ENCODE data around the gene RIMBP3B.
"Not testable (repeated sequence)": the region's sequence is repeated elsewhere in the genome, so short reads cannot be mapped to it uniquely, and the experiment has no call there.

DNA sequence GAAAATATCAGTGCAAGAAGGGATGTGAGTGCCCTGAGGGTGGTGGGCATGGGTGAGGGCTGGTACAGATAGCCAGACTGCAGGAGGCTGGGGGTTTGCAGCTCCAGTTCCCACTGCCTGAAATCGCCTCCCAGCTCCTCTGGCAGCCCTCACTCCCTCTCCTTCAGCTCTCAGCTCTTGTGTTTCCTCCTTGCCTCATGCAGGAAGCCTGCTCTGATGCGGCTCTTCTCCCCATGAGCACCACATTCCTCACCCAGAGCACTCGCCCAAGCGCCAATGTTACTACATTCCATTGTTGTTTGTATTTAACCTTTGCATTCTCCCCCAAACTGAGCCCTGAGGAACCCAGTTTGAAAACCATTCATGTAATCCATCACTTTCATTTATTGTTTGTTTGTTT lies 7.7 kb upstream of the RIMBP3B start:
- TF ChIP-seq, protein P1, sequence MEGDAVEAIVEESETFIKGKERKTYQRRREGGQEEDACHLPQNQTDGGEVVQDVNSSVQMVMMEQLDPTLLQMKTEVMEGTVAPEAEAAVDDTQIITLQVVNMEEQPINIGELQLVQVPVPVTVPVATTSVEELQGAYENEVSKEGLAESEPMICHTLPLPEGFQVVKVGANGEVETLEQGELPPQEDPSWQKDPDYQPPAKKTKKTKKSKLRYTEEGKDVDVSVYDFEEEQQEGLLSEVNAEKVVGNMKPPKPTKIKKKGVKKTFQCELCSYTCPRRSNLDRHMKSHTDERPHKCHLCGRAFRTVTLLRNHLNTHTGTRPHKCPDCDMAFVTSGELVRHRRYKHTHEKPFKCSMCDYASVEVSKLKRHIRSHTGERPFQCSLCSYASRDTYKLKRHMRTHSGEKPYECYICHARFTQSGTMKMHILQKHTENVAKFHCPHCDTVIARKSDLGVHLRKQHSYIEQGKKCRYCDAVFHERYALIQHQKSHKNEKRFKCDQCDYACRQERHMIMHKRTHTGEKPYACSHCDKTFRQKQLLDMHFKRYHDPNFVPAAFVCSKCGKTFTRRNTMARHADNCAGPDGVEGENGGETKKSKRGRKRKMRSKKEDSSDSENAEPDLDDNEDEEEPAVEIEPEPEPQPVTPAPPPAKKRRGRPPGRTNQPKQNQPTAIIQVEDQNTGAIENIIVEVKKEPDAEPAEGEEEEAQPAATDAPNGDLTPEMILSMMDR (IDR thresholded peaks at IDR 0.05), result not testable (repeated sequence)
- TF ChIP-seq POLR2AphosphoS5 (IDR thresholded peaks at IDR 0.05; ENCODE audit: insufficient read depth in 1 of 2, low read depth in 1 of 2), result not testable (repeated sequence)

Data from vagina (tissue), 2 donors.